NB4 (cell line): ENCODE results near the gene MYO10.

Experiments
- DNase-seq: peaks from one replicate; pipeline ENCODE4 v3.0.0; 2010; ENCODE audit warnings: low read depth
- H3K4me3 ChIP-seq: one replicate; pipeline ENCODE4 v1.5.1; 2011; ENCODE audit warnings: mild to moderate bottlenecking, low read depth, low read length, moderate library complexity
- CTCF ChIP-seq: IDR thresholded peaks from one replicate; pipeline ENCODE4 v1.5.1; 2012; ENCODE audit warnings: low read depth, low read length
- MAX ChIP-seq: IDR thresholded peaks from 2 replicates; pipeline ENCODE4 v1.6.1; 2011; ENCODE audit warnings: low read depth, low read length
- MYC ChIP-seq: IDR thresholded peaks from 2 replicates; pipeline ENCODE4 v1.6.1; 2011; ENCODE audit warnings: low read depth, low read length
- POLR2A ChIP-seq: IDR thresholded peaks from 2 replicates; pipeline ENCODE4 v1.6.1; 2011; ENCODE audit warnings: mild to moderate bottlenecking; ENCODE audit not compliant: insufficient read length; ENCODE audit errors: extremely low read depth

The MYO10 gene

GRCh38 chr5:16777432-16777831, 158.7 kb downstream of the MYO10 start:
- DNase-seq: no peak
- H3K4me3 ChIP-seq: no peak overlapping the region
- TF ChIP-seq POLR2A (no peak), CTCF (no peak), MAX (no peak), MYC (no peak)

- DNase-seq: no peak
- TF ChIP-seq POLR2A: no peak
- no peak for TF ChIP-seq CTCF
- no peak for TF ChIP-seq MYC
- no peak for TF ChIP-seq MAX
- no peak overlapping the region for H3K4me3 ChIP-seq
Observed at GRCh38 chr5:16776611-16777251, 159.4 kb downstream of the MYO10 start.

GRCh38 chr5:16774806-16775205, 161.3 kb downstream of the MYO10 start:
- TF ChIP-seq CTCF (no peak), MAX (no peak), MYC (no peak), POLR2A (no peak)
- H3K4me3 ChIP-seq: no peak overlapping the region
- no peak for DNase-seq

GRCh38 chr5:16773991-16774390, 162.1 kb downstream of the MYO10 start:
- no peak for TF ChIP-seq CTCF
- no peak for TF ChIP-seq POLR2A
- TF ChIP-seq MYC: no peak
- no peak for TF ChIP-seq MAX
- no peak for DNase-seq
- no peak overlapping the region for H3K4me3 ChIP-seq

GRCh38 chr5:16772556-16772955, 163.5 kb downstream of the MYO10 start:
- no peak for TF ChIP-seq MYC
- no peak for TF ChIP-seq MAX
- TF ChIP-seq POLR2A: no peak
- TF ChIP-seq CTCF: no peak
- no peak overlapping the region for H3K4me3 ChIP-seq
- DNase-seq: no peak

- DNase-seq: no peak
- no peak overlapping the region for H3K4me3 ChIP-seq
- TF ChIP-seq MAX (no peak), POLR2A (no peak), MYC (no peak), CTCF (no peak)
Observed at GRCh38 chr5:16768184-16768583, 167.9 kb downstream of the MYO10 start.
